IPS-NIHi7 (cell line): Measurements from ENCODE around the gene GABBR2.
"Not testable (repeated sequence)": the region's sequence is repeated elsewhere in the genome, so short reads cannot be mapped to it uniquely, and the experiment has no call there.

Source experiments
- DNase-seq: peaks from one replicate; pipeline ENCODE4 v3.0.0; 2012; ENCODE audit warnings: mixed read lengths; ENCODE audit errors: extremely low spot score

GABBR2 gene

DNA sequence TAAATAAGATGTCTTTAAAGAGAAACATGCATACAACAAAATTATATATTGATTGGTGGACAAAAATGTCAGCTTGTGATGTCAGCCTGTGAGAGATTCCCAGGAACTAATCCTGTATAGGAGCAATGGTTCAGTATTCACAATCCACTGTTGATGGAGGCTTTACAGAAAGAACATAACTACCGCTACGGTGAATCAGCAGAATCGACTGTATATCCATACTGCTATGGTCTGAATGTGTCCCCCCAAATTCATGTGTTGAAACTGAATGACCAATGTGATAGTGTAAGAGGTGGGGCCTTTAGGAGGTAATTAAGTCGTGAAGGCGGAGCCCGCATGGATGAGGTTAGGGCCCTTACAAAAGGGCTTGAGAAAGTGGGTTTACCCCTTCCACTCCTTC, 412.9 kb downstream of the GABBR2 start:
- no peak for DNase-seq

DNA sequence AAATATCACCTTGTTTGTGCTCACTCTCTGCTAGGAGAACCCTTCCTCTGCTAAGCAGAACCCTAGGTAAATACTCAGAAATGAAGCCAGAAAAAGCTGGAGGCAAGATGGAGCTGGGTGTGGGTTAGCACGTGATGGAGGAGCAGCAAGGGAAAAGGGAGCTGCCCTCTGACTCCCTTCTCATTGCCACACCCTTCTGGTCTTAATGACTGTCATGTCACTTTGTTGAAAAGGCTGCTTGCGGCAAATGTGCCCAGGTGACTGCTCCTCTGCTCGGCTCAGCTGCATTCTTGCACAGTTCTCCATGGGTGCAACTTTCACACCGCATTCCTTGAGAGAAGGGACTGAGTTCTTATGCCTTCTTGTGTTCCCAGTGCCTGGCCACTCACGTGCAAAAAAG, 416.9 kb downstream of the GABBR2 start:
- no peak for DNase-seq

DNA sequence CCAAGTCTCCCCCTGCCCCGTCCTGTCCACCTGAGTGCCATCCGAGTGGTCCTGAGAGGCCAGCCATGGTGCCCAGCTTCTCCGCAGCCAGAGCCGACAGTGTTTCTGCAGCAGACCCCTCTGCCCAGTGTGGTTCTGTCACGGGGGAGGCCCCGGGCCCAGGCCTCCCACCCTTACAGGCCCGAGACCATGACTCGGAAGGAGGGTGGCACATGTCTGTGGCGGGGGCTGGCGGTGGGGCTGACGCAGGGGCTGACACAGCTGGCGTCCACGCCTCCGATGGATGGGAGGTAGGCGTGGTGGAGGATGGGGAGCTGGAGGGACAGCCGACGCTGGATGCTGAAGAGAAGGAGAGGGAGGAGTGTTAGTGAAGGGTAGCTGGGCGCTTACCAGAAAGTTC, 418.3 kb downstream of the GABBR2 start:
- DNase-seq: no peak

DNA sequence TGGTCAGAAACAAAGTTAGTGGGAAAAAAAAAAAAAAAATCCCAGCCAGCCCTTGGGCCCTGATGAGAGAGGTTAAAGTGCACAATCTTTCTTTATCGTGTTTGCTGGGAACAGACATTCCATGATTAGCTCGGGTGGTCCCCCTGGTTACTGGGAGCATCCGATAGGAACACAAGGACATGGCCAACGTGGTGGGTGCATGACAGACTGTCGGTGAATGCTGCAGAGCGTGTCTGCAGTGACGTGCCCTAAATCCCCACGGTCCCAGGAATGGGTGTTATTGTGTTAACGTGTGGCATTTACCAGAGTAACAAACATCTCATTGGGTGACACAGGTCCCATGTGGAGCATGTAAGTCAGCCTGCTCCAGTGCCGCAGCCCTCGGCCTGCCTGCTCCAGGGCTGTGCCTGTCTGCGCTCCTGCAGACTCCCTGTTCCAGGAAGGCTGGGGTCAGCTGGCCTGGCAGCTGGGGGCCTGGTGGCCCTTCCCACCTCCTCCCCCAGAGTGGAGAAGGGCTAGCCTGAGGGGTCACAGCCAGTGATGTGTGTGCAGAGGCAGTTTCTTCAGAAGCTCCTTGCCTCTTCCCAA, 419.0 kb downstream of the GABBR2 start:
- DNase-seq: no peak

DNA sequence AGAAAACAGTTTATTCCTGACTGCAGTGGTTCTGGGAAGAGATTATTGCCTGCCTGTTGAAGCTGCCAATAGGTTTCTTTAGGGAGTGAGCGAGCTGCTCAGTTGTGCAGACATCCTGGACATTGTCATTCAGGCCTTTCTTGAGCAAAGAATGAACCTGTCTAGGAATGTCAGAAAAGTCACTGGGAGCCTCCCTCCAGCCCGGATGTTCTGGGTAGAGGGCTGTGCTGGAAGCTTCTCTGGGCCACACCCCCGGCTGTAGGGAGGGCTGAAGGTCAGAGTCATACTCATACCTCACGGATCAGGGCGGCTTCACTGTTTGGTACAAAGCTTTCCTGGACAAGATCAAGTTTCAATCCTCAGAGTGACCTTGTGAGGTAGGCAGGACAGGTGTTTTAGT, 419.9 kb downstream of the GABBR2 start:
- no peak for DNase-seq

DNA sequence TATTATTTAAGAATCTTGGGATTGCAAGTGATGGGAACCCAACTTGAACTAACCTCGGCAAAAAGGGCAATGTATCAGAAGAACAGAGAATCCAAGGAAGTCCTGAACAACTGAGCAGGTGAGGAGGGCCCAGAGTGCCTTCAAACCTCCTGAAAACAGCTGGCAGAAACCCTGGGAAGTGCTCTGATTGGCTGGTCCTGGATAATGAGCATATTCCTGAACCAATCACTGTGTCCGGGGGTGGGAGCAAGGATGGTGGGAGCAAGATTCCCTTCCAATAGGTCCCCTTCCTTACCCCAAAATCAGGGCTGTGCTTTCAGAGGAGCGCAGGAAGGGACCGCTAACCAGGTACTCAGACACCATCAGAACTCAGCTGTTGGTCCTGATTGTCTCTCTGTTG, 421.4 kb downstream of the GABBR2 start:
- DNase-seq: peak; percentile 72

DNA sequence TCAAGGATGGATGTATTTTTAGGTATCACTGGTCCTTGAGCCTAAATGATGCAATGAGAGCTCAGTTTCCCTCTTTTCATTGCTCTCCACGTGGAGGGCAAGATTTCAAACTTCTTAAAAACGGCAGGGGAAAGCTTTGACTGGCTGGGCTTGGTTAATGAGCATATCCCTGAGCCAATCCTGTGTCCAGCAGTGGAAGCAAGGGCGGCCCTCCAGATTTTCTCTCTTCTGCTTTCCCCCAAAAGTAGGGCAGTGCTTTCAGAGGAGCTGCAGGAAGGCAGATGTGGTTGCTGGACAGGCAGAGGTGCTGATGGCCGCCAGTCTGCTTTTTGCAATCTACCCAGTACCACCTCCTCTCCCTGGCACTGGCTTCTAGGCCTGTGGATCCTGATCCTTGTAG, 423.3 kb downstream of the GABBR2 start:
- no peak for DNase-seq

DNA sequence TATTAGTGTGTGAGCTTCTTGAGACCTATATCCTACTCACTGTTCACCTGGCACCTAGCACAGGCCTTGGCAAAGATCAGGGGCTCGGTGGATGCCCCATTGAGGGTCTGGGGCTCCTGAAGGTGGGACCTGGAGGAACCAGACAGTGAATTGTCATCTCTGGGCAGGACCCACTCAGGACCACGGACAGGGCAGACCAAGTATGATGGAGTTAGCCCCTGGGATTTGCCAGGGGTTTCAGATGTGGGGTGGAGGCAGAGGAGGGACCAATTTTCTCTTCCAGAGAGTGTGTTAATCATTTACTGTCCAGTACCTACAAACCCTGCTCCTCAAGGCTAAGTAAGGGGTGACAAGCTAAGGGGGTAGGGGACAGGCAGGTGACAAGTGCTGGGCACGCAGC, 424.0 kb downstream of the GABBR2 start:
- DNase-seq: no peak

DNA sequence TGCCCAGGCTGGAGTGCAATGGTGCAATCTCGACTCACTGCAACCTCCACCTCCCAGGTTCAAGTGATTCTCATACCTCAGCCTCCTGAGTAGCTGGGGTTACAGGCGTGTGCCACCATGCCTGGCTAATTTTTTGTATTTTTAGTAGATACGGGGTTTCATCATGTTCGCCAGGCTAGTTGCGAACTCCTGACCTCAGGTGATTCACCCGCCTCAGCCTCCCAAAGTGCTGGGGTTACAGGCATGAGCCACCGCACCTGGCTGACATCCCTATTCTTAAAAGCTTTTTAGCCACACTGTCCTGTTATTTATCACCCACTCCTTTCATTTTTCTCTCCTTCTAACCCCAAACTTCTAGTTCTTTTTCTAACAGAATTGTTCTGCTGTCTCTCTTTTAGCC, 425.6 kb downstream of the GABBR2 start:
- not testable (repeated sequence) for DNase-seq

DNA sequence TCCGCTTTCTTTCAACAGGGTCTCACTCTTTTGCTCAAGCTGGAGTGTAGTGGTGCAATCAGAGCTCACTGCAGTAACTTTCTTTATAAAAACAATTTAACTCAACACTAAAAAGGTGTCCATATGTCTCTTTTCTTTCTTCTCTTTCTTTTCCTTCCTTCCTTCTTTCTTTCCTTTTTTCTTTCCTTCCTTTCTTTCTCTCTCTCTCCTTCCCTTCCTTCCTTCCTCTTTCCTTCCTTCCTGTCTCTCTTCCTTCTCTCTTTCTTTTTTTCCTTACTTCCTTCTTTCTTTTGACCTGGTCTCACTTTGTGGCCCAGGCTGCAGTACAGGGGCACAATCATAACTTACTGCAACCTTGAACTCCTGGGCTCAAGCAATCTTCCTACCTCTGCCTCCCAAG, 427.5 kb downstream of the GABBR2 start:
- no peak for DNase-seq

DNA sequence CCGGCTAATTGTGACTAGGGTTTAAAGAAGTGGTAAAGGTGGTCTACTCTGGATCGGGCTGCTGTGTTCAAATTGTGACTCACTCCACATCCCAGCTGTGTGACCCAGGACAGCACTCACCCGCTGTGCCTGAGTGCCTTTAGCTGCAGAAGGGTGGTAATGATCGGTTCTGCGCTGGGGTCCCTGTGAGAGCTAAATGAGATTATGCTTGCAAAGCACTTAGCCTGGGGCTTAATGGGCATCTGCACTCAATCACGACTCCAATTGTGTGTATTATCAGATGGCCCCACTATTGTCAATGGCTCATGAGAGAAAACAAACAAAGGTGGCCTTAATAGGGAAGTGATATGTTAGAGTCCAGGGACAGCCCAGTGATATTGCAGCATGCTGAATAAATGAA, 428.2 kb downstream of the GABBR2 start:
- DNase-seq: no peak

DNA sequence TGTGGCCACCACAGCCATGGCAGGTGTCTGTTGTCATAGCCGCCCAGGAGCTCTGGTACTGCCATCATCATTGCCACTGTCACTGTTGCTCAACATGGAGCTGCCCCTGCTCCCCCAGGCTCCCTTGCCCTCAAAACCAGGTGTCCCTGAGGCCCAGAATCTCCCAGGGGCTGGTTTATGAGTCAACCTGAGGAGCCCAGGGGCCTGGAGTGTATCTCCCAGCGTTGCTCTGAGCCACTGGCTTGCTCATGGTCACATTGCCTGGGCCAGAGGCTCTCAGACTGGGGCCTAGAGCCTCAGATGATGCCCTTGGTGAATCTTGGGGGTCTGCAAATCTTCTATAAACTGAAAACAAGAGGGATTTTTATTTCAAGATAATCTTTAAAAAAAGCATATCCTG, 428.6 kb downstream of the GABBR2 start:
- no peak for DNase-seq

DNA sequence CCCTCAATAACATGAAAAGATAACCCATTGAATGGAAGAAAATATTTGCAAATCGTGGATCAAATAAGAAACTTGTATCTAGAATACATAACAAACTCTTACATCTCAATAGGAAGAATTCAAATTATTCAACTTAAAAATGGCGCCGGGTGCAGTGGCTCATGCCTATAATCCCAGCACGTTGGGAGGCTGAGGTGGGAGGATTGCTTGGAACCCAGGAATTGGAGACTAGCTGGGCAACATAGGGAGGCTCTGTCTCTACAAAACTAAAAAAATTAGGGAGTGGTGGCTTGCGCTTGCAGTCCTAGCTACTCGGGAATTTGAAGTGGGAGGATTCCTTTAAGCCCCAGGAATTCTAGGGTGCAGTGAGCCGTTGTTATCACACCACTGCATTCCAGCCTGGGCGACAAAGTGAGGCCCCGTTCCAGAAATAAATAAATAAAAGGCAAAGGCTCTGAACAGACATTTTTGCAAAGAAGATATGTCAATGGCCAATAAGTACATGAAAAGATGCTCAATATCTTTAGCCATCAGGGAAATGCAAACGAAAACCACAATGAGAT, 431.7 kb downstream of the GABBR2 start:
- no peak for DNase-seq

DNA sequence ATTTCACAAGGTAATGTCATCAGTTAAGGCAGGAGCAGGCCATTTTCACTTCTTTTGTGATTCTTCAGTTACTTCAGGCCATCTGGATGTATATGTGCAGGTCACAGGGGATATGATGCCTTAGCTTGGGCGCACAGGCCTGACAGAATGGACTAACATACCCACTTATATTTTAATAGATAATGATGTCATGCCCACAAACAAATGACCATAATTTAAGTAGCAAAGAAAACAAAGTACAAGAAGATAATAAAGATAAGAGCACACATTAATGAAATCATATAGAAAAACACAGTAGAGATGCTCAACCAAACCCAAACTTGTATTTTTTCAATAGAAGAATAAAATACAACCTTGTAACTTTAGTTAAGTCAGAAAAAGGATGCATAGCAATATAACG, 433.6 kb downstream of the GABBR2 start:
- no peak for DNase-seq

DNA sequence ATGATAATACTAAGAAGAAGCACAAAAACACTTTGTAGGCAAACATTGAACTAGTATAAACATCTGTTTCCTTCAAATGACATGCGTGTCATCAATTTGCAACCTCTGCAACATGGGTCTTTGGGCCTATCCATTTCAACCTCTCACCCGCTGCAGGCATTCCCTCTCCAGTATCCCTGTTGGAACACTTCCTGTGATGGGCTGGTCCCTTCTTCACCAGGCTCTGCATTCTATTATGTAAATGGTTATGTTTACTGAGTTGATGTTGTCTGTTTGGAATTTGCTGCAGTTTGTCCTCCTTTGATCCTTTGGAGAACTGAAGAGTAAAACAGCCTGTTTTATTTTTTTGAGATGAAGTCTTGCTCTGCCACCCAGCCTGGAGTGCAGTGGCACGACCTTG, 436.7 kb downstream of the GABBR2 start:
- no peak for DNase-seq

DNA sequence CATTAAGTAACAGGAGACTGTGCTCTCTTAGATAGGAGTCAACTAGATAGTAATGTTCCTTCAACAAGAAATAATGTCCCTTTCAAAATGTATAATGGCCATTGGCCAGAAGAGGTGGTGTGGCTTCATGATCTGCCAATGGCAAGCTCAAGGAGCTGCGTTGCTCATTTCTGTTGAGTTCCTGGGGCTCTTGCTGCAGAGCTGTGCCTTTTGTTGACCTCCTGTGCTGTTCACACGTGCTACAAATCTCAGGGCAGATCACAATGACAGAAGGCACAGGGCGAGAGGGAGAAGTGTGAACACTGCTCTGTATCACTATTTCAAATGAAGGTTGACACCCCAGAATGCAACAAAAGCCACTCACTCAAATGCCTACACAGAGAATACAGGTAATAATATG, 437.3 kb downstream of the GABBR2 start:
- no peak for DNase-seq

DNA sequence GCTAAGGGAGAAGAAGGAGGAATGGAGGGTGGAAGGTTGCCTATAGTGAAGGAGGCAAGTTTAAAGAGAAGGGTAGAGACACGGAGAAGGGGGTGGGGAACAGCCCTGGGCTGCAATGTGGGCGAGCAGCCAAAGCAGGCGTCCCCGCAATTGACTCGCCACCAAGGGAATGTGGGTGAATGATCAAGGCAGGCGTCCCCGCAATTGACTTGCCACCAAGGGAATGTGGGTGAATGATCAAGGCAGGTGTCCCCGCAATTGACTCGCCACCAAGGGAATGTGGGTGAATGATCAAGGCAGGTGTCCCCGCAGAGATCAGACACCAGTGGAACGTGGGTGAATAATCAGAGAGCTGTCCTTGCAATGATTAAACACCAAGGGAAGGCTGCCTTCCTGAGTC, 438.5 kb downstream of the GABBR2 start:
- not testable (repeated sequence) for DNase-seq

DNA sequence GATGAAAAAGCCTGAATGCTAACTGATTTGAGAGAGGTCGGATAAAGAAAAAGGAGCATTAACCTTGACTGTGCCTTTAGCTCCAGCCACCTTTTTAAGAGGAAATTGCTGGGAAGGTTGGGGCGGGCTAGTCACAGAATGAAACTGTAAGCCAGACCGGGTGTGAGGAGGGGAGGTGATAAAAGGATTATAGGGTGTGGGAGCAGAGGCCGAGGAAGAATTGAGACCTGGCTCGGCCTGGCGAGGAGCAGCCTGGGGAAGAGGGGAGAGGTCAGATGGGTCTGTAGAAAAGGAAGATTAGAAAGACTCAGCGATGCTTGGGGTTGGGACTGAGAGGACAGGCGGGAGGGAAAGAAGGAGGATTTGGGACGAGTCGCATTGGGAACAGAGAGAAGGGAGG, 439.1 kb downstream of the GABBR2 start:
- DNase-seq: not testable (repeated sequence)

DNA sequence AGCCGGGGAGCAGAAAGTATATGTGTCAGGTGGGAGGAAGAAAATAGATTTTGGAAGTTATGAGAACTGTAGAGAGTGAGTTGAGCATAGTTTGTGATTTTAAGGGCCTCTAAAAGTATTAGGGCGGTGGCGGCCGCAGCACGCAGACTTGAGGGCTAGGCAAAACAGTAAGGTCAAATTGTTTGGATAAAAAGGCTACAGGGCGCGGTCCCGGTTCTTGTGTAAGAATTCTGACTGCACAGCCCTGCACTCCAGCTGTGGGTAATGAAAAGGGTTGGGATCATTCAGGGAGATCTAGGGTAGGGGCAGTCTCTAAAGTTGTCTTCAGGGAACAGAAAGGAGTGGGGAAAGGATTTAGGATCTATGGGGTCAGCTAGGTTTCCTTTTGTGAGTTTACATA, 441.2 kb downstream of the GABBR2 start:
- DNase-seq: not testable (repeated sequence)

DNA sequence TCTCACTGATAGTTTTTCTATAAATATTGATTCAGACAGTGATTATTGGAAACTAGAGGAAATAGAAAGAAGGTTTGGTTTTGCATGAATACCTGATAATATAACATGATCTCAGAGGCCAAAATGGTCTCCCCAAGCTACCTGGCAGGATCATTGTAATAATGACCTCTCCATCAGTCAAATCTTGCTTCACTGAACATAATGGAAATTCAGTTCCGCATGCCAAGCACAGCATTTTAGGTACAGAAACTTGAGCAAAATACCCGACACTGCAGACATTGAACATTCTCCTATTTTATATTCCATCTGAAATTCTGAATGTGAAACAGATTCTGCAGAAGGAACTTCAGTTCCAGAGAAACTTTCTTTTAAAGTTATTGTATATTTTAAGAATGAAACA, 444.2 kb downstream of the GABBR2 start:
- DNase-seq: no peak

DNA sequence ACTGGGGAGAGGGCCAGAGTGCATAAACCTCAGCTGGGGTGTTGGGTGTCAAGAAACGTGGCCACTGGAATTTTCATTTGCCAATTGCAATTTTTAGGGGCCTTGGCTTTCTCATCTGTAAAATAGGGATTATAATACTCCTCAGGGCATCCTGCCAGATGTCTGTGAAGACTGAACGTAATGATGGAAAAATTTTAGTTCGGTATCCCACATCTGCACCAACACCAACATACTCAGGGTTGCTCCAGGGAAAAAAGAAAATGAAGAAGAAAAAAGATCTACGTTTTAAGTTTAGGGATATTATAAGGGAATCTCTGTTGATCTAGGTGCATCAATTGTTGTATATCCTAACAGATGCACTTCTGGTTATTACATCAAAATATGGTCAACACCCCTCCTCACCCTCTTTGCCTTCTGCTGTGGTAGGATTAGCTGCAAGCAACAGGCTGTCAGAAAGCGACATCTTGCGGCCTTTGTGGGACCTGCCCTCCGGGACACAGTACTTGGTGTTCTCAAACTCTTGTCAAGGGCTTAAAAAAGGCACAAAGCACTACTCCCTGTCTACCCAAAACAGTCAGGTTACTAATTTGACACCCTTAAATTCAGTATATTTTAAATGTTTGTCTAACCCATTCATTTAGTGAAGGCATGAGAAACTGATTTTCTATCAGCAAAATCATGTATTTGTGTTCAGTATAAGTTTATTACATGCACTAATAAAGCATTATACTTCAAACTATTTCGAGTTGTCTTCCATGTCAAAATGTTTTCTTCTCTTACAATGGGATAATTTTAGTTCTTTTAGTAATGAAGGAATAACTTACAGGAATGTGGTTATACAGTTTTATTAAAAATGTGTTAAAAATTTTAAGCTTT, 445.0 kb downstream of the GABBR2 start:
- peak; percentile 67 for DNase-seq

DNA sequence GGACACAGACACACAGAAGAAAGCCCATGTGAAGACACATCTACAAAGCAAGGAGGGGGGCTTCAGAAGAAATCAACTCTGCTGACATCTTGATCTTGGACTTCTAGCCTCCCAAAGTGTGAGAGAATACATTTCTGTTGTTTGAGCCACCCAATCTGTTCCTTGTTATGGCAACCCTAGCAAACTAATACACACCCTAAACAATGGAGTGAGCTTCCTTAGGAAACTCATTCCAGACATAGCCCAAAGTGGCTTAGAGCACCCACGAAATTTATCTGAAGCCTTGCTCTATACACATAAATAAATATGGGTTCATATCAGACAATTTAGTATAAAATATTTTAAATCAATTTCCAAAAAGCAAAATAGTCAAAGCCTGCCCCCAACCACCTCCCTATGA, 445.7 kb downstream of the GABBR2 start:
- no peak for DNase-seq

DNA sequence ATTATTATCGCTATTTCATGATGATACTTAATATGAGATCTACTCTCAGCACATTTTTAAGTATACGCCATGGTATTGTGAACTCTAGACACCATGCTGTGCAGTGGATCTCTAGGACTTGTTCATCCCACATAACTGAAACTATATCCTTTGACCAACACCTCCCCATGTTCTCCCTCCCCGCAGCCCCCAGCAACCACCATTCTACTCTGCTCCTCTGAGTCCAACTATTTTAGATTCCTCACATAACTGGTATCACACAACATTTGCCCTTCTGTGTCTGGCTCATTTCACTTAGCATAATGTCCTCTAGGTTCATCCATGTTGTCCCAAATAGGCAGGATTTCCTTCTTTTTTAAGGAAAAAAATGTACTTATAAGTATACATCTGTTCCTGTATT, 446.7 kb downstream of the GABBR2 start:
- no peak for DNase-seq
